SK-MEL-5 (cell line): ENCODE measurements around the gene EBF4. TPM values are rescaled to one million over a fixed set of nuclear protein-coding genes. Genes with fewer than 3 reads are reported as not detected.

Experiments
- DNase-seq: peaks from one replicate; pipeline ENCODE4 v3.0.0-alpha.2; 2016; ENCODE audit warnings: low read depth, low spot score
- in situ Hi-C: cut with HindIII; loops from 2 replicates; pipeline ENCODE4 v1.10.0; 2016; ENCODE audit warnings: low sequenced_read_pairs, high pct_unique_total_duplicates, low pct_unique_long_range_greater_than_20kb
- small RNA-seq, 2 experiments: library from RNA; depleted of rRNA; stranded (forward); fragments of <200 nt; gene quantifications; one replicate each; pipeline ENCODE3, GENCODE V24; 2014
- total RNA-seq: library from RNA; depleted of rRNA; stranded (reverse); fragments of >200 nt; shearing (Covaris generic); gene quantifications from 2 replicates; pipeline ENCODE4 v1.2.3, GENCODE V29; 2014; rRNA removed

Gene EBF4
- total RNA-seq, 1 experiment from 2014 or later = 0.50 TPM

DNA sequence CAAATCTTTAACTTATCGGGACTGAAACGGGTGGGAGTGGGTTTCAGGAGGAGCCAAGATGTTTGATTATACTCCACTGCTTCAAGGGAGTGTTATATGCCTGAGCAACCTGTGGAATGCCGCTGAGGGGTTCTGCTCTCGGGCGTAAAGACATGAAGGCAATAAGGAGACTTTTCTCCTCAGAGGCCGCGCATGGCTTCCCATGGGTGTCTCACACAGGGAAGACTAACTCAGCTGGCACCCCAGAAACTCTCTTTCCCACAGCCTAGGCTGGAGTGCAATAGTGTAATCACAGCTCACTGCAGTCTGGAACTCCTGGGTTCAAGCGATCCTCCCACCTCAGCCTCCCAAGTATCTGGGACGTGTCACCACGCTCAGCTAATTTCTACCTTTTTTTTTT, 117.1 kb downstream of the EBF4 start:
- in situ Hi-C loops = no loop called here
- DNase-seq = no peak

Small RNA genes within 50 kb of the gene (small RNA-seq; reads per million reads assigned to genes)
- gene SNORA51 = 0 reads per million in 2 experiments
- 0 reads per million in 2 experiments for gene SNORD110
- 0 reads per million in 2 experiments for gene SNORD56
- 0 reads per million in 2 experiments for gene SNORD57
- gene SNORD86 = 0 reads per million in 2 experiments

Other genes starting within 250 kb of the EBF4 start
- 521 and 564 TPM in 2 replicates for gene SNRPB, start 222.0 kb upstream of the EBF4 start, total RNA-seq
- gene ZNF343, start 183.9 kb upstream of the EBF4 start, total RNA-seq = 10.6 and 11.8 TPM in 2 replicates
- gene TMC2, start 156.2 kb upstream of the EBF4 start, total RNA-seq = not detected in 2 replicates
- gene NOP56, start 40.1 kb upstream of the EBF4 start, total RNA-seq = 350 and 393 TPM in 2 replicates
- 224 and 240 TPM in 2 replicates for gene IDH3B, start 28.6 kb upstream of the EBF4 start, total RNA-seq
- gene CPXM1, start 107.8 kb downstream of the EBF4 start, total RNA-seq = 0.48 and 0.98 TPM in 2 replicates
- 0.88 TPM in 1 of 2 replicates, not detected in the other for gene C20orf141, start 122.2 kb downstream of the EBF4 start, total RNA-seq
- gene TMEM239, start 123.6 kb downstream of the EBF4 start, total RNA-seq = not detected in 2 replicates
- 17.2 and 22.6 TPM in 2 replicates for gene PCED1A, start 147.9 kb downstream of the EBF4 start, total RNA-seq
- gene VPS16, start 148.0 kb downstream of the EBF4 start, total RNA-seq = 39.0 and 39.7 TPM in 2 replicates
- 35.2 and 45.5 TPM in 2 replicates for gene PTPRA, start 180.7 kb downstream of the EBF4 start, total RNA-seq